ENCODE measurements around the gene ELAC1. TPM values are rescaled to one million over a fixed set of nuclear protein-coding genes. Genes with fewer than 3 reads are reported as not detected.
A peak's percentile ranks its signal among the peaks of the same experiment; 100 is the strongest.
"Not testable (repeated sequence)": the region's sequence is repeated elsewhere in the genome, so short reads cannot be mapped to it uniquely, and the experiment has no call there.

The ELAC1 gene
- total RNA-seq, 2 donors from 2014 or later, result 9.6 to 10.2 TPM

DNA sequence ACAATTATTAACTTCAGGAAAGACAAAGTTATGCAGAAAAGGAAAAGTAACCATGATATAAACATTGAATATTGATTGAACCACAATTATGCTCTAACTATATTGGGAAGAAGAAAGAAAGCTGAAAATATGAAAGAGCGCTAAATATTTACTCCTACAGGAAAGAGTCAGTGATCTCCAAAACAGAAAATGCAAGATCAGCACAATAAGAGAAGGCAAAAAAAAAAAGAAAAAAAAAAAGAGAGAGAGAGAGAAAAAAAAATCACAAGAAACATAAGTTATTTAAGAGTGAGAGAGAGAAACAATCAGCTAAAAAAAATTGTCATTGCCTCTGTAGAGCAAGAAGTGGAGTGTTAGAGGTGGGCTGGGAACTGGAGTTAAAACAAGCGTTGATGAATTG, 28.9 kb upstream of the ELAC1 start:
- TF ChIP-seq, protein P1, sequence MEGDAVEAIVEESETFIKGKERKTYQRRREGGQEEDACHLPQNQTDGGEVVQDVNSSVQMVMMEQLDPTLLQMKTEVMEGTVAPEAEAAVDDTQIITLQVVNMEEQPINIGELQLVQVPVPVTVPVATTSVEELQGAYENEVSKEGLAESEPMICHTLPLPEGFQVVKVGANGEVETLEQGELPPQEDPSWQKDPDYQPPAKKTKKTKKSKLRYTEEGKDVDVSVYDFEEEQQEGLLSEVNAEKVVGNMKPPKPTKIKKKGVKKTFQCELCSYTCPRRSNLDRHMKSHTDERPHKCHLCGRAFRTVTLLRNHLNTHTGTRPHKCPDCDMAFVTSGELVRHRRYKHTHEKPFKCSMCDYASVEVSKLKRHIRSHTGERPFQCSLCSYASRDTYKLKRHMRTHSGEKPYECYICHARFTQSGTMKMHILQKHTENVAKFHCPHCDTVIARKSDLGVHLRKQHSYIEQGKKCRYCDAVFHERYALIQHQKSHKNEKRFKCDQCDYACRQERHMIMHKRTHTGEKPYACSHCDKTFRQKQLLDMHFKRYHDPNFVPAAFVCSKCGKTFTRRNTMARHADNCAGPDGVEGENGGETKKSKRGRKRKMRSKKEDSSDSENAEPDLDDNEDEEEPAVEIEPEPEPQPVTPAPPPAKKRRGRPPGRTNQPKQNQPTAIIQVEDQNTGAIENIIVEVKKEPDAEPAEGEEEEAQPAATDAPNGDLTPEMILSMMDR (IDR thresholded peaks at IDR 0.05), result no peak
- TF ChIP-seq POLR2A (IDR thresholded peaks at IDR 0.05), result no peak

DNA sequence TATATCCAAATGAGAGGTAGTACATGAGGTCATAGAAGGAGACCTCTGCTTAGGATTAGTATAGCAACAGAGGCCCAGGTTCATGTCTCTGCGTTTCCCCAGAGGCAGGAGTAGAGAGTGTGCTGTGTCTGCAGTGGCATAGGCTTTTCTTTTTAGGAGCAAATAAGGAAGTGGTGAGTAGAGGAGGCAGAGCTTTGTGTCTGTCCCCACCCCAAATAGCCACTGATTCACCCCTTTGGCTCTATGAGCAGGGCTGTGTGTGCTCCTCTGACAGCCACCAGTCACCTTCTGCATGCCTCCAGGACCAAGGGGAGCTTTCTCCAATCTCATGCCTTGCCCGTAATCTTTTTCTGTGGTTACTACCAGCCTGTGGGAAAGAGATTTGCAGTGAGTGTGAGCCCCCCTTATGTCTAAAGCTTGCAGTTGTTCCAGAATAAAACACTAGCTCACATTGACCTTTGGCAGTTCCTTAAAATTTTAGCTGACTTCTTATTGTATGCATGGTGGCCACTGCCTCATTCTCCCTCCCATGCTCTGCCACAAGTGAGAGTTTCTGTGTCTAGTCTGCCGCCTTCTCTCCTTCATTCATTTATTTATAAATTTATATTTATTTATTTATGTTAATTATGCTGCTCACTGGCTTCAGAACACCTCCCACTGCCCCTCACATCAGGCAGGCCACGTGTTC, 23.5 kb upstream of the ELAC1 start:
- no peak for TF ChIP-seq POLR2A (IDR thresholded peaks at IDR 0.05)
- TF ChIP-seq, protein P1 (IDR thresholded peaks at IDR 0.05), result no peak
- Histone ChIP-seq H3K27me3 (no peaks in the 10 kb centered on the region), H3K36me3 (replicated peaks in 1 of 2; ENCODE audit: insufficient read depth in 1 of 2, low read depth in 2 of 2) (no peaks in the 10 kb centered on the region), H3K27ac (no peak overlapping the region), H3K4me1 (no peaks in the 10 kb centered on the region), H3K4me3 (no peak overlapping the region), H3K9me3 (no peaks in the 10 kb centered on the region)
- DNase-seq, result peak in 1 of 4 donors; percentile 13
- 72 to 92% methylated on average over 4 of the region's 4 CpGs for WGBS, 2 donors
- intact Hi-C loops (cut with DNase I), result no loop called here
- ATAC-seq, result no peak

More for the DNA sequence above, 28.9 kb upstream of the ELAC1 start:
- H3K4me1 ChIP-seq, result no peaks in the 10 kb centered on the region
- DNase-seq (no peak), ATAC-seq (no peak)
- no peaks in the 10 kb centered on the region for H3K9me3 ChIP-seq
- intact Hi-C loops (cut with DNase I), result no loop called here
- 95 to 97% methylated on average over 2 of the region's 2 CpGs for WGBS, 2 donors
- H3K4me3 ChIP-seq, result no peak overlapping the region
- no peak overlapping the region for H3K27ac ChIP-seq
- no peaks in the 10 kb centered on the region for H3K27me3 ChIP-seq
- H3K36me3 ChIP-seq (replicated peaks in 1 of 2; ENCODE audit: insufficient read depth in 1 of 2, low read depth in 2 of 2), result no peaks in the 10 kb centered on the region

DNA sequence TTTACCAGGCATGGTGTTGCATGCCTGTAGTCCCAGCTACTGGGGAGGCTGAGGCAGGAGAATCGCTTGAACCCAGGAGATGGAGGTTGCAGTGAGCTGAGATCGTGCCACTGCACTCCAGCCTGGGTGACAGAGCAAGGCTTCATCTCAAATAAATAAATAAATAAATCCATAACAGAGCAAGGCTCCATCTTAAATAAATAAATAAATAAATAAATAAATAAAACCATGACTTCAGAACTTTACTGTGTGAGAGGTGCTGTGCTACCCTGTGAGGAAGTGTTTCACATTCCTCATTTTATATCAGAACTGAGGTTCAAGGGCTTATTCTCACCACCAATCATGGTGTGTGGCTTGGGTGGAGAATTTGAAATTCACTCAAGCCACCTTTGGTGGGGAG, 21.9 kb upstream of the ELAC1 start:
- DNase-seq; intact Hi-C loops (cut with DNase I); H3K9me3 ChIP-seq; H3K27ac ChIP-seq; H3K4me1 ChIP-seq; H3K36me3 ChIP-seq (replicated peaks in 1 of 2; ENCODE audit: insufficient read depth in 1 of 2, low read depth in 2 of 2); H3K27me3 ChIP-seq; H3K4me3 ChIP-seq; ATAC-seq: not testable (repeated sequence)
- WGBS, 2 donors, result 97 to 100% methylated on average over 2 of the region's 2 CpGs

DNA sequence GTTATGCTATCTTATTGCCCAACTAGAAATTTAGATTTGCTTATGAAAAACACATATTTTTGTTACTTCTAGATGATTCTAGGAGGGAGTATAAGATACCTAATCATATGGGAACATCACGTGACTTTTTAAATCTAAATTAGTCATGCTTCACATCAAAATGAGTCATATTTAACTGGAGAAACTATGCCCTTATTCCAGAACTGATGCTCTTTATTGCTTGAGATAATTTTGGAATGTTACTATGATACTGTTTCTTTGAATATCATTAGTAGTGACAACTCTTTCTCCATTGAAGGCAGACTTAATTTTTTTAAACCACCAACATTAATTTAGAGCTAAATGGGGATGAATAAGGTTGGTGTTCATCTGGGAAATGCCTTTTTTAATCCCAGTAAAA, 19.9 kb upstream of the ELAC1 start:
- Histone ChIP-seq H3K27ac (no peak overlapping the region), H3K4me1 (no peaks in the 10 kb centered on the region), H3K9me3 (no peaks in the 10 kb centered on the region), H3K27me3 (no peaks in the 10 kb centered on the region), H3K36me3 (replicated peaks in 1 of 2; ENCODE audit: insufficient read depth in 1 of 2, low read depth in 2 of 2) (no peaks in the 10 kb centered on the region), H3K4me3 (no peak overlapping the region)
- 85 to 87% methylated on average over 1 of the region's 1 CpG for WGBS, 2 donors
- intact Hi-C loops (cut with DNase I), result no loop called here
- no peak for TF ChIP-seq POLR2A (IDR thresholded peaks at IDR 0.05)
- TF ChIP-seq, protein P1 (IDR thresholded peaks at IDR 0.05), result no peak
- ATAC-seq (no peak), DNase-seq (no peak)

DNA sequence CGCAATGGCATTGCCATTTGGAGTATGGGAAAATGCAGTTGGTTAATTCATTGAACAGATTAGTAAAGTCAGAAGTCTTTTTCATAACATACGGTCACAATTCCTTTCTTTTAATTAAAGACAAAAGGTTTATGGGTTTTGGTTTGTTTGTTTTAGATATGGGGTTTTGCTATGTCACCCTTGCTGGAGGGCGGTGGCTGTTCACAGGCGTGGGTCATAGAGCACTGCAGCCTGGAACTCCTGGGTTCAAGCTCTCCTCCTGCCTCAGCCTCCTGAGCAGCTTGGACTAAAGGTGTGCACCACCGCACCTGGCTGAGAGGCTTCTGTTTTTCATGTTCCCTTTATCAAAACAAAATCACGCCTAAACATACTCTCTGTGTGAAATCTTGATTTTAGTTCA, 18.7 kb upstream of the ELAC1 start:
- H3K27ac ChIP-seq, result no peak overlapping the region
- TF ChIP-seq POLR2A (IDR thresholded peaks at IDR 0.05), result no peak
- TF ChIP-seq, protein P1 (IDR thresholded peaks at IDR 0.05), result no peak
- intact Hi-C loops (cut with DNase I), result no loop called here

More for the DNA sequence above, 18.7 kb upstream of the ELAC1 start:
- ATAC-seq, result no peak
- H3K4me1 ChIP-seq, result no peaks in the 10 kb centered on the region
- no peak for DNase-seq
- WGBS, 2 donors, result 93 to 94% methylated on average over 6 of the region's 6 CpGs
- H3K9me3 ChIP-seq, result no peaks in the 10 kb centered on the region
- no peak overlapping the region for H3K4me3 ChIP-seq
- H3K36me3 ChIP-seq (replicated peaks in 1 of 2; ENCODE audit: insufficient read depth in 1 of 2, low read depth in 2 of 2), result no peaks in the 10 kb centered on the region
- H3K27me3 ChIP-seq, result no peaks in the 10 kb centered on the region

All from body of pancreas (tissue), 4 donors.